ENCODE data around the gene PMEPA1. TPM values are rescaled to one million over a fixed set of nuclear protein-coding genes. Genes with fewer than 3 reads are reported as not detected.

The PMEPA1 gene
- total RNA-seq, 4 donors from 2014 or later, result 3.3 to 5.5 (median 4.6) TPM

DNA sequence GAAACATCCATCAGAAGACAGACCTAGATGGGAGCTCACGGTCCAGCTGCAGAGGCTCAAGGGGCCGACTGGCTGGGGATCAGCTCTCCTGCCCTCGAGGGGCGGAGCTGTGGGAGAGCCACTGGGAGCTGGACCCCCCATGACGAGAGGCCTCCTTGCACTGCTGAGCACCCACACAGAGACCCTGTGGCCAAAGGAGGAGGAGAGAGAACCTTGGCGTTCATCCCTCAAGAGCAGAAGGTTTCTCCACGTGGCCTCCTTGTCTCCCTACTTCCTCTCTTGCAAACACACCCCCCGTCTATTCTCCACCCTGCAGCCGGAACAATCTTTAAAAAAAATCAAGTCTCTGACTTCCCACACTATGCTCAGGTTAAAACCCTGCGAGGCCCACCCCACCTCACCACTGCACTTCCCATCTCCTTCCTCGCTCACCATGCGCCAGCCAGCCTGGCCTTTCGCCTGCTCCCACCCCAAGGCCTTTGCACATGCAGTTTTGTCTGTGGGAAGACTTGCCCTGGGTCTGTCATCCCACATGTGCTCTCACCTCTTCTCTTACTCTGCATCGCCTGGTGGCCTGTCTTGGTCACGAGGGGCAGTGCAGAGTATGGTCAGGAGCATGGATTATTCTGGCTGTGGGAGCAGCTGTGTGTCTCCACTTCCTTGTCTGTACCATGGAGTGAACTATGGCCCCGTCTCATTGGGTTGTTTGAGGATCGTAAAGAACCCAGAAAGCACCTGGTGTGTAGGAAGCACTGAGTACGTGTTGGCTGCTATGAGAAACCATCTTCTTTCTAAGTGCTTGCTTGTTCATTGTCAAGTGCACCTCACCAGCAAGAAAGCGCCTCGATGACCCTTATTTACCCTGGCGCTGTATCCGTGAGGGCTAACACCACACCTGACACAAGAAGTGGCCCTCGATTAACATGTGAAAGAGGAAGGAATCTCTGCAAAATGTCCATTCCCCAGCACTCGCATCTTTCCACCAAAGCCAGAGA, 32.9 kb downstream of the PMEPA1 start:
- Histone ChIP-seq H3K4me3 (no peak overlapping the region), H3K4me1 (peaks cover 0 to 27% (median 7%) of the 10 kb centered on the region in 4 donors), H3K36me3 (no peaks in the 10 kb centered on the region), H3K9me3 (no peaks in the 10 kb centered on the region), H3K27ac (peak overlapping the region in 1 of 4 donors; percentile 21), H3K27me3 (no peaks in the 10 kb centered on the region)
- no peak for TF ChIP-seq POLR2A (IDR thresholded peaks at IDR 0.05)
- TF ChIP-seq, protein P1, sequence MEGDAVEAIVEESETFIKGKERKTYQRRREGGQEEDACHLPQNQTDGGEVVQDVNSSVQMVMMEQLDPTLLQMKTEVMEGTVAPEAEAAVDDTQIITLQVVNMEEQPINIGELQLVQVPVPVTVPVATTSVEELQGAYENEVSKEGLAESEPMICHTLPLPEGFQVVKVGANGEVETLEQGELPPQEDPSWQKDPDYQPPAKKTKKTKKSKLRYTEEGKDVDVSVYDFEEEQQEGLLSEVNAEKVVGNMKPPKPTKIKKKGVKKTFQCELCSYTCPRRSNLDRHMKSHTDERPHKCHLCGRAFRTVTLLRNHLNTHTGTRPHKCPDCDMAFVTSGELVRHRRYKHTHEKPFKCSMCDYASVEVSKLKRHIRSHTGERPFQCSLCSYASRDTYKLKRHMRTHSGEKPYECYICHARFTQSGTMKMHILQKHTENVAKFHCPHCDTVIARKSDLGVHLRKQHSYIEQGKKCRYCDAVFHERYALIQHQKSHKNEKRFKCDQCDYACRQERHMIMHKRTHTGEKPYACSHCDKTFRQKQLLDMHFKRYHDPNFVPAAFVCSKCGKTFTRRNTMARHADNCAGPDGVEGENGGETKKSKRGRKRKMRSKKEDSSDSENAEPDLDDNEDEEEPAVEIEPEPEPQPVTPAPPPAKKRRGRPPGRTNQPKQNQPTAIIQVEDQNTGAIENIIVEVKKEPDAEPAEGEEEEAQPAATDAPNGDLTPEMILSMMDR (IDR thresholded peaks at IDR 0.05), result no peak
- DNase-seq, result peak in 2 of 3 donors; percentile 58 to 66

DNA sequence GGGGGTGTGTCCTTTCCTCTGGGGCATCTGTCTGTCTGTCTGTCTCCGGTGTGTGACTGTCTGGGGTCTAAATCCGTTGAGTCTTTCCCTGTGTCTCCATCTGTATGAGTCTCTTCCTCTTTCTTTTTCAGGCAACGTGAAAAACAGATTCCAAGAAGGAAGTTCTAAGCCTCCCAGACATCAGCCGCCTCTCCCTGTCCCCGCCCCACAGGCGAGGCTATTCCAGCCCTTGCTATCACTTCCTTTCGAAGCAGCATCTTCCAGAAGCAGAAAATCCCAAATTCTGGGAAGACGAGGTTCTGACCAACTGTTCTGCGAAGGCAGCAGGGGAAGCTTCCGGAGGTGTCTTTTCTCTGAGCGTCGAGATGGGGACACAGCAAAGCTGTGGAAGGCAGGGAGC, 34.0 kb downstream of the PMEPA1 start:
- no peaks in the 10 kb centered on the region for H3K27me3 ChIP-seq
- no peak for DNase-seq
- no peaks in the 10 kb centered on the region for H3K9me3 ChIP-seq
- TF ChIP-seq POLR2A (IDR thresholded peaks at IDR 0.05), result no peak
- TF ChIP-seq, protein P1 (IDR thresholded peaks at IDR 0.05), result no peak
- H3K27ac ChIP-seq, result peak overlapping the region in 1 of 4 donors; percentile 44
- no peaks in the 10 kb centered on the region for H3K36me3 ChIP-seq
- H3K4me1 ChIP-seq, result peaks cover 0 to 27% (median under 1%) of the 10 kb centered on the region in 4 donors
- H3K4me3 ChIP-seq, result no peak overlapping the region

DNA sequence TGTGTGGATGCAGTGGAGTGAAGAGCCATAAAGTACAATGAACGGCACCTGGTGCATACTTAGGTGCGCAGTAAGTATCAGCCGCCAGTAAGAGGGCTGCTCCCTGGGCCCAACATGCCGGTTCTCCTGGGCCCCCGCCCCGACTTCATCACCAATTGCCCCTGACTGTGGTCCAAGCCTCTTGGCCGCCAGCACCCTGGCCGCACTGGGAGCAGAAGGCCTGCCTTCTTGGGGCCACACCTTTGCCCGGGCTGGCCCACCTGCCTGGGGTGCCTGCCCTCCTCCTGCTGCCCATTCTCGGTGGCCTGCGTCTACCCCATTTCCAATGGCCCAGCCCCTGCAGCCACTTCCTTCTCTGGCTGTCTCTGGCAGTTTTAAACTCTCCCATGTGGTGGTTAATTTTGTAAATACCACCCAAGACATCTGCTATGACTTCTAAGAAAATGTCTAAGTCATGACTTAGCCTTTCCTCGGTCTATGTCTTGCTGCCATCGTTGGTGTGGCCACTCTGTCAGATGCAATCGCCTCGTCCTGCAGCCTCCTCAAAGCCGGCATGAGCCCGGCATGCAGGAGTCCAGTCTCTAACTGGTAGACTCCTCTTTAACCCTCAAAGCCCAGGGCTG, 36.8 kb downstream of the PMEPA1 start:
- H3K4me1 ChIP-seq, result peaks cover 0 to 35% (median 0%) of the 10 kb centered on the region in 4 donors
- peak overlapping the region in 1 of 4 donors; percentile 5 for H3K27ac ChIP-seq
- no peak for DNase-seq
- no peaks in the 10 kb centered on the region for H3K9me3 ChIP-seq
- no peak overlapping the region for H3K4me3 ChIP-seq
- H3K36me3 ChIP-seq, result no peaks in the 10 kb centered on the region
- no peaks in the 10 kb centered on the region for H3K27me3 ChIP-seq
- TF ChIP-seq, protein P1 (IDR thresholded peaks at IDR 0.05), result no peak
- no peak for TF ChIP-seq POLR2A (IDR thresholded peaks at IDR 0.05)

DNA sequence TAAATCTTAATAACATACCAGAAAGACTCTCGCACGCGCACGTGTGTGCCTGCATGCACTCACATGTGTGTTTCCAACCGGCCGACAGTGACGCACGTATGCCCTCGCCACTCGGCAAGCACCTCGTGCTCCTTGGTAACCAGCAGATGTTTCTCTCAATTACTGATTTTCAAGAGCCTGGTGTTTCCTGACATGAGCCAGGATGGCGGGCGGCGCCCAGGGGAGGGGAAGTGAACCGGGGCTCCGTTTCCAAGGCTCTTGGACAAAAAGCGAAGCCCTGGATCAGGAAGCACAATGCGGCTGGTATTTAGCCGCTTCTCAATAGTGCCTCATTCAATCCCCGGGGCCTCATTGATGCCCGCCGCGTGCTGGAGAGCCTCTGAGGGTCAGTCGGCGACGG, 37.7 kb downstream of the PMEPA1 start:
- Histone ChIP-seq H3K4me3 (no peak overlapping the region), H3K27me3 (no peaks in the 10 kb centered on the region), H3K27ac (peak overlapping the region in 1 of 4 donors; percentile 5), H3K36me3 (no peaks in the 10 kb centered on the region), H3K9me3 (no peaks in the 10 kb centered on the region), H3K4me1 (peaks cover 0 to 32% (median 0%) of the 10 kb centered on the region in 4 donors)
- TF ChIP-seq POLR2A (IDR thresholded peaks at IDR 0.05), result no peak
- TF ChIP-seq, protein P1 (IDR thresholded peaks at IDR 0.05), result no peak
- peak in 2 of 3 donors; percentile 20 to 57 for DNase-seq

DNA sequence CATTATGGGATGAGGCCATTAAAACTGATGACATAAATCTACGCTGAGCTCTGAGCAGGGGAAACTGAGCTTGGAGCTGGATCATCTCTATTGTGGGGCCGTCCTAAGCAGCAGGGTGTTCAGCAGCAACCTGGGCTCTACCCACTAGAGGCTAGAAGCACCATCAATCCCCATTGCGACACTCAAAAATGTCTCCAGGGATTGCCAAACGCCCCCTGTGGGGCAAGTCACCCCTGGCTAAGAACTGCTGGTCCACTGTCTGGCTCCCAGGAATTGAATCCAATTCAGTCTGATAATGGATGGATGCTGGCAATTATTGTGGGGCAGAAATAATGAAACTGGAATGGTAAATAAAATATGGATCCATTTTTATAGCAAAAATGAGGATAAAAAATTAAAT, 38.2 kb downstream of the PMEPA1 start:
- Histone ChIP-seq H3K9me3 (no peaks in the 10 kb centered on the region), H3K27me3 (no peaks in the 10 kb centered on the region), H3K4me1 (peaks cover 0 to 27% (median 0%) of the 10 kb centered on the region in 4 donors), H3K36me3 (no peaks in the 10 kb centered on the region), H3K27ac (no peak overlapping the region), H3K4me3 (no peak overlapping the region)
- no peak for DNase-seq
- TF ChIP-seq POLR2A (IDR thresholded peaks at IDR 0.05), result no peak
- TF ChIP-seq, protein P1 (IDR thresholded peaks at IDR 0.05), result no peak

All from Peyer's patch (tissue), 4 donors.